Measurements from ENCODE around the gene PRC1.
A peak's percentile ranks its signal among the peaks of the same experiment; 100 is the strongest.
"Not testable (repeated sequence)": the region's sequence is repeated elsewhere in the genome, so short reads cannot be mapped to it uniquely, and the experiment has no call there.

PRC1 gene

GRCh38 chr15:91018158-91018557 lies 23.8 kb upstream of the PRC1 start:
- Mint-ChIP-seq H3K36me3 (ENCODE audit: insufficient read depth) (peaks cover 19% of the 10 kb centered on the region), H3K27me3 (no peaks in the 10 kb centered on the region), H3K4me3 (no peak overlapping the region), H3K4me1 (peaks cover 48% of the 10 kb centered on the region), H3K27ac (ENCODE audit: low read depth) (peak overlapping the region; percentile 8), H3K9me3 (no peaks in the 10 kb centered on the region)
- ATAC-seq (replicated peaks; ENCODE audit: extremely low read depth, poor library complexity, severe bottlenecking) (no peak), DNase-seq (ENCODE audit: low spot score in 2 of 2) (no peak)

GRCh38 chr15:91017716-91018115 lies 23.4 kb upstream of the PRC1 start:
- no peaks in the 10 kb centered on the region for H3K27me3 Mint-ChIP-seq
- H3K27ac Mint-ChIP-seq (ENCODE audit: low read depth): no peak overlapping the region

GRCh38 chr15:91013701-91014100 lies 19.4 kb upstream of the PRC1 start:
- H3K27me3 Mint-ChIP-seq; H3K27ac Mint-ChIP-seq (ENCODE audit: low read depth): not testable (repeated sequence)

More at GRCh38 chr15:91017716-91018115, 23.4 kb upstream of the PRC1 start:
- DNase-seq (ENCODE audit: low spot score in 2 of 2): no peak
- Mint-ChIP-seq H3K4me1 (peaks cover 43% of the 10 kb centered on the region), H3K4me3 (no peak overlapping the region), H3K36me3 (ENCODE audit: insufficient read depth) (peaks cover 19% of the 10 kb centered on the region), H3K9me3 (no peaks in the 10 kb centered on the region)
- ATAC-seq (replicated peaks; ENCODE audit: extremely low read depth, poor library complexity, severe bottlenecking): no peak

GRCh38 chr15:91007266-91007665 lies 12.9 kb upstream of the PRC1 start:
- no peaks in the 10 kb centered on the region for H3K27me3 Mint-ChIP-seq
- no peaks in the 10 kb centered on the region for H3K9me3 Mint-ChIP-seq
- DNase-seq (ENCODE audit: low spot score in 2 of 2) (no peak), ATAC-seq (replicated peaks; ENCODE audit: extremely low read depth, poor library complexity, severe bottlenecking) (no peak)
- H3K4me3 Mint-ChIP-seq: no peak overlapping the region
- H3K4me1 Mint-ChIP-seq: no peaks in the 10 kb centered on the region
- peaks cover 51% of the 10 kb centered on the region for H3K36me3 Mint-ChIP-seq (ENCODE audit: insufficient read depth)
- peak overlapping the region; percentile 35 for H3K27ac Mint-ChIP-seq (ENCODE audit: low read depth)

More at GRCh38 chr15:91013701-91014100, 19.4 kb upstream of the PRC1 start:
- H3K4me1 Mint-ChIP-seq; ATAC-seq (replicated peaks; ENCODE audit: extremely low read depth, poor library complexity, severe bottlenecking); H3K4me3 Mint-ChIP-seq; DNase-seq (ENCODE audit: low spot score in 2 of 2); H3K9me3 Mint-ChIP-seq: not testable (repeated sequence)
- H3K36me3 Mint-ChIP-seq (ENCODE audit: insufficient read depth): peaks cover 26% of the 10 kb centered on the region

GRCh38 chr15:91001209-91001608 lies 6.9 kb upstream of the PRC1 start:
- H3K36me3 Mint-ChIP-seq (ENCODE audit: insufficient read depth): peaks cover 50% of the 10 kb centered on the region

GRCh38 chr15:90998737-90999136 lies 4.4 kb upstream of the PRC1 start:
- DNase-seq (ENCODE audit: low spot score in 2 of 2): no peak
- ATAC-seq (replicated peaks; ENCODE audit: extremely low read depth, poor library complexity, severe bottlenecking): no peak
- H3K9me3 Mint-ChIP-seq: no peaks in the 10 kb centered on the region
- H3K36me3 Mint-ChIP-seq (ENCODE audit: insufficient read depth): peaks cover 44% of the 10 kb centered on the region
- H3K4me1 Mint-ChIP-seq: peaks cover 5% of the 10 kb centered on the region
- no peaks in the 10 kb centered on the region for H3K27me3 Mint-ChIP-seq
- no peak overlapping the region for H3K4me3 Mint-ChIP-seq
- no peak overlapping the region for H3K27ac Mint-ChIP-seq (ENCODE audit: low read depth)

More at GRCh38 chr15:91001209-91001608, 6.9 kb upstream of the PRC1 start:
- Mint-ChIP-seq H3K9me3 (no peaks in the 10 kb centered on the region), H3K4me3 (no peak overlapping the region), H3K27me3 (no peaks in the 10 kb centered on the region), H3K27ac (ENCODE audit: low read depth) (no peak overlapping the region), H3K4me1 (no peaks in the 10 kb centered on the region)
- no peak for DNase-seq (ENCODE audit: low spot score in 2 of 2)
- ATAC-seq (replicated peaks; ENCODE audit: extremely low read depth, poor library complexity, severe bottlenecking): no peak

- H3K27me3 Mint-ChIP-seq: no peaks in the 10 kb centered on the region
- ATAC-seq (replicated peaks; ENCODE audit: extremely low read depth, poor library complexity, severe bottlenecking): peak; percentile 3
- no peaks in the 10 kb centered on the region for H3K9me3 Mint-ChIP-seq
- peaks cover 15% of the 10 kb centered on the region for H3K36me3 Mint-ChIP-seq (ENCODE audit: insufficient read depth)
- DNase-seq (ENCODE audit: low spot score in 2 of 2): no peak
- H3K4me1 Mint-ChIP-seq: peaks cover 11% of the 10 kb centered on the region
- H3K27ac Mint-ChIP-seq (ENCODE audit: low read depth): peak overlapping the region; percentile 99
- H3K4me3 Mint-ChIP-seq: peak overlapping the region; percentile 100
These were observed 297 bp downstream of the PRC1 start for GRCh38 chr15:90994059-90994416.

GRCh38 chr15:90991587-90992285 lies 2.6 kb downstream of the PRC1 start:
- no peaks in the 10 kb centered on the region for H3K27me3 Mint-ChIP-seq
- H3K4me1 Mint-ChIP-seq: peaks cover 19% of the 10 kb centered on the region
- H3K9me3 Mint-ChIP-seq: no peaks in the 10 kb centered on the region
- peak overlapping the region; percentile 7 for H3K27ac Mint-ChIP-seq (ENCODE audit: low read depth)
- DNase-seq (ENCODE audit: low spot score in 2 of 2) (no peak), ATAC-seq (replicated peaks; ENCODE audit: extremely low read depth, poor library complexity, severe bottlenecking) (no peak)
- H3K4me3 Mint-ChIP-seq: no peak overlapping the region
- peaks cover 10% of the 10 kb centered on the region for H3K36me3 Mint-ChIP-seq (ENCODE audit: insufficient read depth)

- no peak overlapping the region for H3K4me3 Mint-ChIP-seq
- DNase-seq (ENCODE audit: low spot score in 2 of 2): no peak
- H3K4me1 Mint-ChIP-seq: peaks cover 19% of the 10 kb centered on the region
- H3K27ac Mint-ChIP-seq (ENCODE audit: low read depth): no peak overlapping the region
- H3K9me3 Mint-ChIP-seq: no peaks in the 10 kb centered on the region
- ATAC-seq (replicated peaks; ENCODE audit: extremely low read depth, poor library complexity, severe bottlenecking): no peak
- H3K36me3 Mint-ChIP-seq (ENCODE audit: insufficient read depth): peaks cover 10% of the 10 kb centered on the region
- no peaks in the 10 kb centered on the region for H3K27me3 Mint-ChIP-seq
These were observed 3.9 kb downstream of the PRC1 start for GRCh38 chr15:90990446-90990845.

- Mint-ChIP-seq H3K27ac (ENCODE audit: low read depth) (no peak overlapping the region), H3K27me3 (no peaks in the 10 kb centered on the region), H3K36me3 (ENCODE audit: insufficient read depth) (peaks cover 3% of the 10 kb centered on the region), H3K9me3 (no peaks in the 10 kb centered on the region), H3K4me1 (peaks cover 16% of the 10 kb centered on the region), H3K4me3 (peak overlapping the region; percentile 32)
- ATAC-seq (replicated peaks; ENCODE audit: extremely low read depth, poor library complexity, severe bottlenecking): peak; percentile 15
- DNase-seq (ENCODE audit: low spot score in 2 of 2): no peak
These were observed 5.1 kb downstream of the PRC1 start for GRCh38 chr15:90989040-90989768.

- Mint-ChIP-seq H3K27ac (ENCODE audit: low read depth) (peak overlapping the region; percentile 5), H3K4me1 (peaks cover 15% of the 10 kb centered on the region), H3K9me3 (no peaks in the 10 kb centered on the region), H3K27me3 (no peaks in the 10 kb centered on the region), H3K36me3 (ENCODE audit: insufficient read depth) (peaks cover 1% of the 10 kb centered on the region), H3K4me3 (peak overlapping the region; percentile 32)
- DNase-seq (ENCODE audit: low spot score in 2 of 2) (no peak), ATAC-seq (replicated peaks; ENCODE audit: extremely low read depth, poor library complexity, severe bottlenecking) (peak; percentile 13)
These were observed 6.0 kb downstream of the PRC1 start for GRCh38 chr15:90988296-90988695.

GRCh38 chr15:90987561-90988141 lies 6.7 kb downstream of the PRC1 start:
- ATAC-seq (replicated peaks; ENCODE audit: extremely low read depth, poor library complexity, severe bottlenecking) (no peak), DNase-seq (ENCODE audit: low spot score in 2 of 2) (no peak)
- Mint-ChIP-seq H3K4me1 (peaks cover 15% of the 10 kb centered on the region), H3K36me3 (ENCODE audit: insufficient read depth) (peaks cover 3% of the 10 kb centered on the region), H3K27me3 (no peaks in the 10 kb centered on the region), H3K27ac (ENCODE audit: low read depth) (no peak overlapping the region), H3K9me3 (no peaks in the 10 kb centered on the region), H3K4me3 (no peak overlapping the region)

Data from central memory CD8-positive, alpha-beta T cell (primary cell).